ENCODE measurements around the gene TPRA1.
"Not testable (repeated sequence)": the region's sequence is repeated elsewhere in the genome, so short reads cannot be mapped to it uniquely, and the experiment has no call there.

The TPRA1 gene

DNA sequence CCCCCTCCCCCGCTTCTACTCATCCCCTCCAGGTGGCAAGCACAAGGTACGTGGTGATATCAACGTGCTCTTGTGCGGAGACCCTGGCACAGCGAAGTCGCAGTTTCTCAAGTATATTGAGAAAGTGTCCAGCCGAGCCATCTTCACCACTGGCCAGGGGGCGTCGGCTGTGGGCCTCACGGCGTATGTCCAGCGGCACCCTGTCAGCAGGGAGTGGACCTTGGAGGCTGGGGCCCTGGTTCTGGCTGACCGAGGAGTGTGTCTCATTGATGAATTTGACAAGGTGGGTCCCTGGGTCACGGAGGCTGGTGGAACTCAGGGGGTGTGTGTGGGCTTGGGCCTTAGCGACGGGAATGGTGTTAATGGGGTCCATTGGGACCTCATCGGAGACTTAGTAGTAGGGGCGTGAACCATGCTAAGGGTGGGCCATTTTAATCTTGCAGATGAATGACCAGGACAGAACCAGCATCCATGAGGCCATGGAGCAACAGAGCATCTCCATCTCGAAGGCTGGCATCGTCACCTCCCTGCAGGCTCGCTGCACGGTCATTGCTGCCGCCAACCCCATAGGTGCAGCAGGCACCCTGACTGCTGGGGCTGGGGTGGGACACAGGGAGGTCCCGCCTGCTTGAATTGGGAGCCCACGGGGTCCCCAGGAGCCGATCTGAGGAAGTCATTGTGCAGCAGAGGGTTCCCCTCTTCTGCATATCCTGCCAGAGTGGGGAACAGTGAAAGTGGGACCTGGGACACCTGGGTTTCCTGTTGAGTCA, 26.5 kb upstream of the TPRA1 start:
- DNase-seq (ENCODE audit: low read depth in 2 of 2), result no peak

- no peak for DNase-seq (ENCODE audit: low read depth in 2 of 2)
These were observed 25.2 kb upstream of the TPRA1 start for GRCh38 chr3:127615631-127616305.

DNA sequence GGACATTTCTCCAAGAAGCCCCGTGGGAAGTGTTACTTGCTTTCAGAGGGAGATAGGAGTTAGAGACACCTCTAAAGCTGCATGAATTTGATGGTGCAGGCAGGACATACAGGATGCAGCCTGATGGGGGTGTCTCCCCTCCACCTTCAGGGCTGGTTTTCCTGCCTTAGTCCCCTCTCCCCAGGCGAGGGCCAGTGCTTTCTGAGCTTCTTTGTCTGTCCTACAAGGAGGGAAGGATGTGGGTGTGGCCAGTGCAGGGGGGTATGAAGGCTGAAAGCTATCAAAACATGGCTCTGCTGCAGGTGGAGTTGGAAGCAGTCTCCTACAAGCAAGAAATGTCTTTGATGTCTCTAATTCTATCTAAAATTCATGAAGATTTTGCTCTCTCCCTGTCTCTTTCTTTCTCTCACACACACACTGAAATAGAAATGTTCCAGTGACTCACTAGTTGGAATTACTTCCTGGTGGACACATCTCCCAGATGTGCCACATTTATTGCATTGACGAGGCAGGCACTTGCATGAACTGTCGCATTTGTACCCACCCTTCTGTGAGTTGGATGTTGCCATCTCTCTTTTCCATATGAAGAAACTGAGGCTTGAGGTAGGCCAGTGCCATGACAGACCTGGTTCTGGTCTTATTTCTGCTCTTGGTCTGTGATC, 24.5 kb upstream of the TPRA1 start:
- DNase-seq (ENCODE audit: low read depth in 2 of 2), result no peak

DNA sequence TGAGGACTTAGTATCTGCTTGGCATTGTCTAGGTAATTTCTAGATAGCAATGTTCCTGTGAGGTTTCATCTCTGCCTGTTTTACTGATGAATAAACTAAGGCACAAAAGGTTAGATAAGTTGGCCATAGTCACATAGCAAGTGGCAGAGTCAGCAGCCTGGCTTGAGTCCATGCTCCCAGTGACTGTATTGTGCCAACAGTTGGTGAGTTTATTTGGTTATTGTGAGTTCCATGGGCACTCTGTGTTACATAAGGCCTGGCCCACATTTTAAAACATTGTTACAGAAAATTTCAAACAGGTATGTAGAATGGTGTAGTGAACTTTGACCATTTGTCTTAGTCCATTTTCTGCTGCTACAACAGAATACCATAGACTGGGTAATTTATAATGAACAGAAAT, 22.9 kb upstream of the TPRA1 start:
- no peak for DNase-seq (ENCODE audit: low read depth in 2 of 2)

GRCh38 chr3:127612966-127613365, 22.4 kb upstream of the TPRA1 start:
- DNase-seq (ENCODE audit: low read depth in 2 of 2), result no peak

DNA sequence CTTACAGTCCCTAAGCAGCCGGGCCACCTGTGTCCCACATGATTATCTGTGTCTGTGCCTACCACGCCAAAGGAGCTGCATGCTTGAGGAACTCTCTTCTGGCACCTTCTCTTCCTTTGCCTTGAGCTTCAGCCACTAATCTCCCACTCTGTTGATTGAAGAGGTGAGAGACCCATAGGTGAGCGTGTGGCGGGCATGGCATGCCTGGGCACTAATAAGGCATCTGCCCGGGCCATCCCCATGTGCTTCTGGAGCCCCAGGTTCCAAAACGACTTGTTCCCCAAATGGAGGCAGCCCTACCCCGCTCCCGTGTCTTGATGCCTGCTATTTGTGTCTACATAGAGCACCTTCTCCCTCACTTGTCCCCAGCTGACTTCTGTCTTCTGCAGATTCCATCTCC, 20.7 kb upstream of the TPRA1 start:
- no peak for DNase-seq (ENCODE audit: low read depth in 2 of 2)

- DNase-seq (ENCODE audit: low read depth in 2 of 2), result no peak
These were observed 19.6 kb upstream of the TPRA1 start for GRCh38 chr3:127610105-127610504.

DNA sequence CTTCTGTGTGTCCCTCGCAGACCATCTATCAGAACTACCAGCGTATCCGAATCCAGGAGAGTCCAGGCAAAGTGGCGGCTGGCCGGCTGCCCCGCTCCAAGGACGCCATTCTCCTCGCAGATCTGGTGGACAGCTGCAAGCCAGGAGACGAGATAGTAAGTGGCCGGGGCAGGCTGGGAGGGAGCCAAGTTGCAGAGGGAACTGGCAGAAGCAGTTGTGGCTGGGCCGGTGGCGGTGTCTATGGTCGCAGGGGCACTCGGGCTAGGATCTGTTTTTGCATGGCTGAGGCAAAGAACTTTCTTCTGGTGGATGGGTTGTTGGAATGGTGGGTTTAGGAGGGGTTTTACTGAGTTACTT, 17.8 kb upstream of the TPRA1 start:
- DNase-seq (ENCODE audit: low read depth in 2 of 2), result no peak

DNA sequence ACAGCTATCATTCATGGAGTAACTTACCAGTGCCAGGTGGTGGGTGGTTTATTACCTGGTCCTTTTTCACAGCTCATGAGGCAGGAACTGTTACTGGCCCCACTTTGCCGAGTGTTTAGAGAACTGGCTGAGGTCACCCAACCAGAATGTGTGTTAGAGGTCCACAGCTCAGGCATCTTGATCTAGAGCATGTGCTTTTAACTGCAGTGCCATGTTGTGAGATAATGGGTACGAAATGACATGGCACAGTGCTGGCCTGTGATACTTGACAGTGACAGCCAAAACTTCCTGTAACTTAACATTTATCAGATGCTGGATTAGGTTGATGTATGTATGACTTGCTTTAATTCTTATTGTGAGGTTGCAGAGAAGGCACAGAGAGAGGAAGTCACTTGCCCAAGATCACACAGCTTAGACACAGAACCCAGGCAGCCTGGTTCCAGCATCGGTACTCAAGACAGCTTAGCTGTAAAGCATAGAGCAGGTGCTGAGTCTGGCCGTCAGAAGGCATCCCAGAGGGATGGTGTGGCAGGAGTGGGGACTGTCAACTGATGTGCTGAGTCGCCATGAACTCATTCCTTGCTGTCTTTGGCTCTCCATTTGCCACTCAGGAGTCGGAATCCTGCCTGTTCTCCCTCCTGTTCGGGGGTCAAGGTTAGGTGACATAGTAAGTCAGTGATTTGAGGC, 17.3 kb upstream of the TPRA1 start:
- DNase-seq (ENCODE audit: low read depth in 2 of 2), result no peak

DNA sequence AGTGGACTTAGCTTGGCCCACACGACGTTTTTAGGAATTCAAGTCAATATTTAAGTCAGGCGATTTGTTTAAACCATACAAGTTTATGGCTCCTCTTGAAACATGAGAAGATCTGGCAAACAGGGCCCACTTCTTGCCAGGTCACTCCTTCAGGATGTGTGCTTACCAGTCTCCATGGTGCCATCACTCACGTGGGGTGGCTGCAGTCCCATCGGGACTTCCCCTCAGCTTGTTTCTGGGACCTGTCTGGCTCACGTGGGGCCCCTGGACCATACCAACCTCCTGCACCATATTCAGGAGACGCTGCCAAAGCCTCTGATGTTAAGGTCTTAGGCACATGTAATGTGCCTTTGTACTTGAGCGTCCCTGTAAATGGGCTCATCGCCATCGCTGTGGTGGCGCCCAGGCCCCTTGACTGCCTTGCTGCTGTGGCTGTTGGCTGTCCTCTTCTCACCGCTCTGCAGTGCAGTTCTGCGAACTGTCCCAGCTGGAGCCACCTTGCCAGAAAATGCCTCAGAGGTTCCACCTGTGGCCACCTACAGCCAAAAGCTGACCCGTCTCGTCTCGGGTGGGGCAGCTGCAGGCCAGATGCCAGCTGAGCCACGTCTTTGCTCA, 16.6 kb upstream of the TPRA1 start:
- DNase-seq (ENCODE audit: low read depth in 2 of 2), result no peak

DNA sequence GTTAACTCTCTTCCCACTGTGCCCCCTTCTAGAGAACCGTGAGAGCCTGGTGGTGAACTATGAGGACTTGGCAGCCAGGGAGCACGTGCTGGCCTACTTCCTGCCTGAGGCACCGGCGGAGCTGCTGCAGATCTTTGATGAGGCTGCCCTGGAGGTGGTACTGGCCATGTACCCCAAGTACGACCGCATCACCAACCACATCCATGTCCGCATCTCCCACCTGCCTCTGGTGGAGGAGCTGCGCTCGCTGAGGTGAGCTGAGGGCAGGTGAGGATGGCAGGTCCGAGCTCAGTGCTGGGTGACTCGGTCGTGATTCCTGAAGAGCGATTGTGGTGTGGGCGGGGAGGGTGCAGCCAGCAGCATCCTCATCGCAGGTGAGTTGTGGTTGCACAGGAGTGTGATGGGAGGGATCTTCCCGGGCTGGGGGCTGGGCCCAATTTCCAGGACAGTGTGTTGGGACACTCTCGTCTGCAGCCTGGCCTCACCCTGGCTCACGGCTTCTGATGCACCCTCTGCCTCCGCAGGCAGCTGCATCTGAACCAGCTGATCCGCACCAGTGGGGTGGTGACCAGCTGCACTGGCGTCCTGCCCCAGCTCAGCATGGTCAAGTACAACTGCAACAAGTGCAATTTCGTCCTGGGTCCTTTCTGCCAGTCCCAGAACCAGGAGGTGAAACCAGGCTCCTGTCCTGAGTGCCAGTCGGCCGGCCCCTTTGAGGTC, 15.7 kb upstream of the TPRA1 start:
- DNase-seq (ENCODE audit: low read depth in 2 of 2), result no peak

DNA sequence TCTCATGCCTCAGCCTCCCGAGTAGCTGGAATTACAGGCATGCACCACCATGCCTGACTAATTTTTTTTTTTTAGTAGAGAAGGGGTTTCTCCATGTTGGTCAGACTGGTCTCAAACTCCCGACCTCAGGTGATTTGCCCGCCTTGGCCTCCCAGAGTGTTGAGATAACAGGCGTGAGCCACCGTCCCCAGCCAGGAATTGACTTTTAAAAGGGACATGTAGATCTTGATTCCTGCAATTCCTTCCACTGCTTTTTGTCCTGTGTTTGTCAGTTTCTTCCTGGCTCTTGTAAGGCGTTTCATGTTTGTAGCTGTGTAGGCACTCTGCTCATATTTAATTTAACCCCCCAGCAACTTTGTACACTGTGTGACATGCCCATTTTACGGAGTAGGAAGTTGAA, 15.0 kb upstream of the TPRA1 start:
- DNase-seq (ENCODE audit: low read depth in 2 of 2), result not testable (repeated sequence)

DNA sequence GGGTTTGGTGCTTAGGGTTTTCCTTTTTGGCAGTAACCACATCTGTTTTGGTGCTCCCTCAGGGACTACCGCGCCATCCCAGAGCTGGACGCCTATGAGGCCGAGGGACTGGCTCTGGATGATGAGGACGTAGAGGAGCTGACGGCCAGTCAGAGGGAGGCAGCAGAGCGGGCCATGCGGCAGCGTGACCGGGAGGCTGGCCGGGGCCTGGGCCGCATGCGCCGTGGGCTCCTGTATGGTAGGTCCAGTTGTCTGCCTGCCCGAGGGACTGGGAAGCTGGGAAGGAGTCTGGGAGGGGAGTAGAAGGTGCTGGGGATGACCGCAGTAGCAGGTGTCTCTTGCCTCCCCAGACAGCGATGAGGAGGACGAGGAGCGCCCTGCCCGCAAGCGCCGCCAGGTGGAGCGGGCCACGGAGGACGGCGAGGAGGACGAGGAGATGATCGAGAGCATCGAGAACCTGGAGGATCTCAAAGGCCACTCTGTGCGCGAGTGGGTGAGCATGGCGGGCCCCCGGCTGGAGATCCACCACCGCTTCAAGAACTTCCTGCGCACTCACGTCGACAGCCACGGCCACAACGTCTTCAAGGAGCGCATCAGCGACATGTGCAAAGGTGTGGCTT, 14.1 kb upstream of the TPRA1 start:
- no peak for DNase-seq (ENCODE audit: low read depth in 2 of 2)

DNA sequence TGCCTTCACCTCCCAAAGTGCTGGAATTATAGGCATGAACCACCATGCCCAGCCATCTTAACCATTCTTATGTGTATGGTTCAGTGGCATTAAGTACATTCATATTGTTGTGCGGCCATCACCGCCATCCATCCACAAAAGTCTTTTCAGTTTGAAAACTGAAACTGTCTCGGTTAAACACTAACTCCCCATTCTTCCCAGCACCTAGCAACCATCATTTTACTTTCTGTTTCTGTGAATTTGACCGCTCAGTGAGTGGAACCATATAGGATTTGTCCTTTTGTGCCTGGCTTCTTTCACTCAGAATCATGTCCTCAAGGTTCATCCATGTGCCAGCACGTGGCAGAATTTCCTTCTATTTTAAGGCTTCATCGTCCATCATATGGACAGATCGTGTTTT, 13.5 kb upstream of the TPRA1 start:
- no peak for DNase-seq (ENCODE audit: low read depth in 2 of 2)

DNA sequence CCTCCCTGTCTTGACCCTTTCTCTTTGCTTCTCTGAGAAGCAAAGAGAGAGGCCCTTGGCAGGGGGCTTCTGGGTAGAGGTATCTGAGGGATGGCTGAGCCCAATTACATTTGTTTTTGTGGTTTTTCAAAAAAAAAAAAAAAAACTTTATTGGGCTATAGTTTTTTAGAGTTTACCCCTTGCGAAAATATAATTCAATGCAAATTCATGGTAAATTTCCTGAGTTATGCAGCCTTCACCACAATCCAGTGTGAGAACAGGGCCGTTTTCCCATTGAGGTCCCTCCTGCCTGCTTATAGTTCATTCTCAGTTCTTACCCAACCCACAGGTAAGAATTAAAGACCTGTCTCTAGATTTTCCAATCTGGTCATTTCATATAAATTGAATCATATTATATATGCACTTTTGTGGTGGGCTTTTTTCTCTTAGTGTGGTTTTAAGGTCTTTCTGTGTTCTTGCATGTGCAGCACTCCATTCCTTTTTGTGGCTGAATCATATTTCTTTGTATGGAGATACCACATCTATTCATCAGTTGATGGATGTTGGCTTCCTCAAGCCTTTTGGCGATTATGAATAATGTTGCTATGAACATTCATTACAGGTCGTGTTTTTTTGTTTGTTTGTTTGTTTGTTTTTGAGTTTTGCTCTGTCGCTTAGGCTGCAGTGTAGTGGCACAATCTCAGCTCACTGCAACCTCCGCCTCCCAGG, 10.4 kb upstream of the TPRA1 start:
- DNase-seq (ENCODE audit: low read depth in 2 of 2), result no peak

GRCh38 chr3:127598841-127599570, 8.5 kb upstream of the TPRA1 start:
- DNase-seq (ENCODE audit: low read depth in 2 of 2), result no peak

GRCh38 chr3:127597020-127597771, 6.7 kb upstream of the TPRA1 start:
- no peak for DNase-seq (ENCODE audit: low read depth in 2 of 2)

- no peak for DNase-seq (ENCODE audit: low read depth in 2 of 2)
These were observed 4.8 kb upstream of the TPRA1 start for GRCh38 chr3:127595303-127595702.

- DNase-seq (ENCODE audit: low read depth in 2 of 2), result no peak
These were observed 2.6 kb upstream of the TPRA1 start for GRCh38 chr3:127593178-127593577.

All from stimulated activated CD4-positive, alpha-beta T cell treated with anti-CD3 and anti-CD28 coated beads, Interleukin-15, amount 100 ng/mL, for 48 hours (primary cell).